Occipital lobe (tissue), 2 donors: ENCODE data around the gene EBF4. TPM values are rescaled to one million over a fixed set of nuclear protein-coding genes. Genes with fewer than 3 reads are reported as not detected.

Experiments
- DNase-seq: peaks from one replicate; lab custom pipeline; 2025; lab: John Stamatoyannopoulos, UW
- total RNA-seq: library from RNA; depleted of rRNA; stranded (reverse); fragments of >200 nt; gene quantifications from one replicate; pipeline ENCODE4 v1.2.3, GENCODE V29; 2014

The EBF4 gene
- total RNA-seq, 1 donor from 2014 or later = 10.5 TPM

DNA sequence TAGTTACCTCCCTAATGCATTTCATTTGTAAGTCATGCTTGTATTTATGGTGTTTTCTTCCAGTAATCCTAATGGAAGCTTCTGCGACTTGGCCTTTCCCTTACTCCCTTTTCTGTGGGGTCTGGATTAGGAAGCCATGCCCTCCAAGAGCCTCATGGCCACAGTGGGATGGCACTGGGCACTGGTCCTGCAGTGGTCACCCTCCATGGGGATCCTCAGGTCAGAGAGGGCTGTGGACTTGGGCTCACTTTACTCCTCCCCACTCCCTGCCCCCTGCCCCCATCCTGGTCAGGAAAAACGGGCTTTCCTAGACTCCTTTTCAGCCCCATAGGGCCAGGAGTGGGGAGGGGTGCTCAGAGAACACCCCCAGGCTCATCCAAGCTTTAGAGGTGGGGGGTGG is 49.9 kb downstream of the EBF4 start:
- no peak for DNase-seq

DNA sequence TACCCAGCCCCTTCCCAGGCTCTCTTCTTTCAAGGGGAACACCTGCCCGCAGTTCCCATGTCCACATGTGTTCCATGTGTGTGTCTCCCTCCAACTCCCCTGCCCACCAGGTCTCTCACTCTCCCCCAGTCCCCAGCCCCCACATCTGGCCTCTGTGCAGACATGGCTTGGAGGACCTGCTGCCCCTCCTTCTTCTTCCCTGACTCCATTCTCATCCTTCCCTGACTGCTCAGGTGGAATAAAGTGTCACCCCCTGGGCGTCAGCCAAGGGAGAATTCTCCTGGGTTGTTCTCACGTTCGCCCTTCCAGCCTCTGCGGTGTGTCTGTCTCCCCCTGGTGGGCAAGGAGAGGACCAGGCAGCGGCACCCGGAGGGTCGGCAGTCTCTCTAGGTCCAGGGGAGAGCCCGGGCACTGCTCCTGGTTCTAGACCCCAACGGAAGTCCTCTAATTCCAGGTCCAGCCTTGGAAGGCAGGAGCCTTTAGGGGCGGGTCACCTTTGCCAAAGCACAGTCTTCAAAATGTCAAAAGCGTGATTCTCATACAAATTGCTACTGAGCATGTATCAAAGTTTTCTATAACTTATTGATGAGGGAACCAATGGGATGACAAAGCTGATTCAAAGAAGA is 50.5 kb downstream of the EBF4 start:
- DNase-seq = no peak

DNA sequence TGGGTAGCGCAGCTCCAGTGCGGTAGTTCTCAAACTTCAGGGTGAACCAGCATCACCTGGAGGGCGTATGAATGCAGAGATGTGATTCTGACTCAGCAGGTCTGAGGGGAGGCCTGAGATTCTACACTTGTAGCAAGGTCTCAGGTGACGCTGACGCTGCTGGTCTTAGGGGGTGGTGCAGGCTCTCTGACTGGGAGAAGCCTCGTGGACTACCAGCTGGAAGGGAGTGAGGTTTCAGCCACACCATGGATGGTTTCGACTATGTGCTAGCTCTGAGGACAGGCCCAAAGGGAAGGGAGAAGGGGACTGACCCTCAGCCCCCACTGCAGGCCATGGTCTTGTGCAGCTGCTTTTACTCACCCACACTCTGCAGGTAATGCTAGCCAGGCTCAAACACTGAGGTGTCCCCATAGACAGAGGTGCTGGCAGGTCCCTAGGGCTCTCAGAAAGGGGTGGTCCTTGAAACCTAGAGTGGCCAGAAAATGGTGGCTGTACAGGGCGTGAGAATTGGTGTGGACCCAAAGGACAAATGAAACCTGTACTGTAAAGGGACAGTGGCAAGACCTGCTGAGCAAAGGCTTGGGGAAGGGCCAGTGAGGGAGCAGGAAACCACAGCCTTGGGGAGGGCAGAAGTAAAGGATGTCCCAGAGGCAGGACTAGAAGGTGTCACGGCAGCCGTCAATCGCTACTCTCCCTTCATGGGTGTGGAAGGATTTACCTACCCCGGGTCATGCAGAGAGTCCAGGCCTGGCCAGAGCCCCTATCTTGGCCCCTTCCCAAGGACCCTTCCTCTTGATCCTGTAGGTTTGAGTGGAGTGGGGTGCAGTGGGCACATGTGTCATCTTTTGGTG is 52.7 kb downstream of the EBF4 start:
- no peak for DNase-seq

DNA sequence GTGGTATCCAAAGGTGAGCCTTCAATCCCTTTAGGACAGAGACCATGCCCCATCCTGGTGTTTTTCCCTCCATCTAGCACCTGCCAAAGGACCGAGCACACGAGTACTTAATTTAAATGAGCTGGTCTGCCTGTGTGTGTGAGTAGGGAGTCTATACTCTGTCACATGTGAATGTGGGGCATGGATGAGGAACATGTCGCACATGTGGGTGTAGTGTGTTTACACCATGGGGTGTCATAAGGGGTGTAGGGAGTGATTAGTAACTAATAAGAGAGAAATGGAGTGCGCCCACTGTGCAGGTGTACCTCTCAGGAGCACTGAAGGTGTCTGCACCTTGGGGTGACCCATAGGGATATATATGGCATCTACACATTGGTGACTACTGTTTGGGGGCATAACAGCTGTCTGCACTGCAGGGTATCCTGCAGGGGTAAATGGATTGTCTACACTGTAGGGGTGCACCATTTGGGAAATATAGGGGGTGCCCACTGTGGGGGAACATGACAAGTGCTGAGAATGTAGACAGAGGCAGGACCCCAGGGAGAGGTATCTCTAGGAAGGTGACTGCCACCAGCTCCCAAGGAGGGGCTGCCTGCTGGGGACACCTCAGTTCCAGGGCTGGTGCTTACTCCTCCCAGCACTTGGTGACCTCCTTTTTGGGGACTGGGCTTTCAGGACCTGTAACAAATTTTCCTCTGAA is 53.5 kb downstream of the EBF4 start:
- no peak for DNase-seq

DNA sequence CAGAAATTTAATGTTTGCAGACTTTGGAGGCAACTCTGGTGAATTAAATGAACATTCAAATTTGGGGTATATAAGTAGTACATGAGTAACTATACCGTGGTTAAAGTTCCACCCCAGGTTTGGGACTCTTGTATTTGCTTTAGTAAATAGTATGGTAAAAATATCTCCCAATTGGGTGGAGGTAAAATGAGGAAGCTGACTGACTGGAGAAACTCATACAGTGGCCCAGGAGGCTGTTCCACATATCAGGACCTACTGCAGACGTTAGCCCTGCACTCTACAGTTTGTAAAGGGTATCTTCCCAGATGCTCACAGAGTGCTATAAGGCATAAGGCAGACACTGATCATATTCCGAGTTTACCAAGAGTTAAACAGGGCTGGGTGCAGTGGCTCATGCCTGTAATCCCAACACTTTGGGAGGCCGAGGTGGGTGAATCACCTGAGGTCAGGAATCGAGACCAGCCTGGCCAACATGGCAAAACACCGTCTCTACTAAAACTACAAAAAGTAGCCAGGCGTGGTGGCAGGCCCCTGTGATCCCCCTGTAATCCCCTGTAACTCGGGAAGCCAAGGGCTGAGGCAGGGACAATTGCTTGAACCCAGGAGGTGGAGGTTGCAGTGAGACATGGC is 54.2 kb downstream of the EBF4 start:
- DNase-seq = no peak

DNA sequence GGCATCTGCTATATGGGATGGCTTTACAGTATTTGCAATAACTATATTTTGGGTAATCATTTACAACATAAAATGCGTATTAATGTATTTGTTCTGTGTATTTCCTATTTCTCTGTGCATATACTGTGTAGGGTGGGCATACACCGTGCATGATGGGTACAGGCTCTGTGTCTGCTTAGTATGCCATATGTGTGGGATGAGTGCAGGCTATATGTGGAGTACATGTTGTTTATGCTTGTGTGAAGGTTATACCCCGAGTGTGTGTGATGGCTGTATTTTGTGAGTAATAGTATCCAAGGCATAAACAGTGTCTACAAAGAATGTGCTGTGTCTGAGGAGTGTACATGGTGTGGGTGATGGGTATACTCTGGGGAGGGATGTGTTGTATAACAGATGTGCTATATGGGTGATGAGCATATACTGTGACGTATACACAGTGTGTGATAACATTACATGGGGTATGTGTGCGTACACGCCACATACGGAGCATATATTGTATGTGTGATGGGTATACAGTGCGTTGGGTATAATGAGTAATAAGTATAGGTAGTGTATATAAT is 55.2 kb downstream of the EBF4 start:
- DNase-seq = no peak

DNA sequence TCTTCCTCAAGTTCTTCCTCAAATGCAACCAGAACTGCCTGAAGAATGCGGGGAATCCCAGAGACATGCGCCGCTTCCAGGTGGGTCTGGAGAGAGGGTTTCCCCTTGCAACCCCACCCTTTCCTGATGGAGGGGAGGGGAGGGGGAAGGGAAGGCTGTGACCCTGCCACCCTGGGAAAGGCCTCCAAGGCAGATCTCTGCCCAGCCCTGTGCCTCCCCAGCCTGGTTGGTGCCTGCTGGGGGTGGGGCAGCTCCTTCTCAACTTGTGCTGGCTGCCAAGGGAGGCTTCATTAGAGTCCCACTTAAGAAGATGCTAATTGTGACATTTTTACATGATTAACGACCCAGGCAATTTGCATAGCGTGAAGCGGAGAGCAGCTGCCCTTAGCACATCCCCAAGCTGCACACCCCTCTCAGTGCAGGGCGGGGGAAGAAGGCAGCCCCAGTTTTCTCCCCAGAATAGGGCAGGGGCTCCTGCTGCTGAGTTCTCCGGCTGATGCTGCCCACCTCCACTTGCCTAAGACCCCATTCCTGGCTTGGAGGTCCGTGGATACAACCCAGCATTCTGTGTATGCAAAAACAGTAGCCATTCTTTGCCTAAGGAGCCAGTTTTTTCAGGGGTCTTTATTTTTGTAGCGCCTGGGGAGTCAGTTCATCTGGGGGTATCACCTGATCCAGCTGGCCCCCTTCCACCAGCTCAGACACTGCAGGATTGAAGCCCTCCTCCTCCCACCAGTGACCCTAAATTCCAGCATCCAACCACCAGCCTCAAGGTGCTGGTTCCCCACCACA is 56.2 kb downstream of the EBF4 start:
- no peak for DNase-seq

DNA sequence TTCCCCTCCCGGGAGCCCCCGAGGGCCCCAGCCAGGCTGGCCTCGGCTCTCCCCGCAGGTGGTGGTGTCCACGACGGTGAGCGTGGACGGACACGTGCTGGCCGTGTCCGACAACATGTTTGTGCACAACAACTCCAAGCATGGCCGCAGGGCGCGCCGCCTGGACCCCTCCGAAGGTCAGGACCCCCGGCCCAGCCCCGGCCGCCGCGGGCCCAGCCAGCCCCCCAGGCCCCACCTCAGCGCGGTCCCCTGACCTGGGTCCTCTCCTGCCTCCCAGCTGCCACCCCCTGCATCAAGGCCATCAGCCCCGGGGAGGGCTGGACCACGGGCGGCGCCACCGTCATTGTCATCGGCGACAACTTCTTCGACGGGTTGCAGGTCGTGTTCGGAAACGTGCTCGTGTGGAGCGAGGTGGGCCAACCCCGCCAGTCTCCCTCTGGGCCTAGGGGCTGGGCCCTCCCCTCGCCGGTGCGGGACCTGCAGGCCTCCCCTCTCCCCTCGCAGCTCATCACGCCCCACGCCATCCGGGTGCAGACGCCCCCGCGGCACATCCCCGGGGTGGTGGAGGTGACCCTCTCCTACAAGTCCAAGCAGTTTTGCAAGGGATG is 56.9 kb downstream of the EBF4 start:
- DNase-seq = no peak

DNA sequence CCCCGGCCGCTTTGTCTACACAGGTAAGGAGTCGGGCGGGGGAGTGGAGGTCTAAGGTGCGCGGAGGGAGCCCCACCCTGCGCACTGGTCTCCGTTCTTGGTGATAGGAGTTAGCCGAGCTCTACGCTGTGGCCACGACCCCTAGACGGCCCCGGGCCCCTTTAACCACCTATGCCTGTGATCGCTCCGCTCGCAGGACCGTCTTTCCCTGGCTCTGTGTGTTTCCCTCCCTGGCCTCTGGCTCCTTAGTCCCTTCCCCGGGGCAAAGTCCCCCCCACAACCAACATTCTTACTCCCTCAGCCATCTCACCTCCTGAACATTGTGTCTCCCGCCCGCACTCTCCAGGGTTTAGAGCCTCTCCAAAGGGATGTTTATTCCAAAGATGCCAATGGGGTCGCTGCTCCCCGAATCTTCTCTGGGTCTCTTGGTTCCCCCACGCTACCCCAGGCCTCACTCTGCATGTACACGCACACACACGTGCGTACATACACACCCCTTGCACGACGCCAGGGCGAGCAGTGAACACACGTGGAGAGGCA is 57.4 kb downstream of the EBF4 start:
- DNase-seq = no peak

DNA sequence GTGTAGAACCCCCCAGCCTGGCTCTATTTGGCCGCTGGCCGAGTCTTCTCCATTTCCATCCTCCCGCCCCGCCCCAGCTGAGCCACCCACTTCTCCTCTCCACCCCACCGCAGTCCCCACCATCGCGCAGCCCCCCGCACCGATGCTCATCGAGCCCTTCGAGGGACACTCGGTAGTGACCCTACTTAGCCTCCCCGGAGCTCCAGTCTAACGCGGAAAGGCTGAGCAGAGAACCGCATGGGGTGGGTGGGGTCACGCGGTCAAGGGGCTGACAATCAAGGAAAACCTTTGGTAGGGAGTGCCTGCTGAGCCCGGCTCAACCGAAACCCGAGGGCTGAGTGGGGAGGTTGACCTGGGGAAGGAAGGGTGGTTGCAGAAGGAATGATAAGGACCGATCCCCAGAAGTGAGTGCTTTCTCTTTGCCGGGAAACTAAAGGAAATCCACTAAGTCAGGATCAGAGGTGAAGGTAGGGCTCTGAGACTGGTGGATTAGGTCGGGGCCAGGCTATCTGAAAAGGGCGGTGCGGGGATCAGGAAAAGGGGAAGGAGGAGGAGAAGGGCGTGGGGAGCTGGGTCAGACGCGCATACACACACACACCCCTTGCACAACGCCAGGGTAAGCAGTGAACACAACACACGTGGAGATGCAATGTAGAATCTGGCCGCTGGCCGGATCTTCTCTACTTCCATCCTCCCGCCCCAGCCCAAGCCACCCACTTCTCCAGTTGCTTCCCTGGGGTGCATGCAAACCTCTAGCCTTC is 58.1 kb downstream of the EBF4 start:
- no peak for DNase-seq

DNA sequence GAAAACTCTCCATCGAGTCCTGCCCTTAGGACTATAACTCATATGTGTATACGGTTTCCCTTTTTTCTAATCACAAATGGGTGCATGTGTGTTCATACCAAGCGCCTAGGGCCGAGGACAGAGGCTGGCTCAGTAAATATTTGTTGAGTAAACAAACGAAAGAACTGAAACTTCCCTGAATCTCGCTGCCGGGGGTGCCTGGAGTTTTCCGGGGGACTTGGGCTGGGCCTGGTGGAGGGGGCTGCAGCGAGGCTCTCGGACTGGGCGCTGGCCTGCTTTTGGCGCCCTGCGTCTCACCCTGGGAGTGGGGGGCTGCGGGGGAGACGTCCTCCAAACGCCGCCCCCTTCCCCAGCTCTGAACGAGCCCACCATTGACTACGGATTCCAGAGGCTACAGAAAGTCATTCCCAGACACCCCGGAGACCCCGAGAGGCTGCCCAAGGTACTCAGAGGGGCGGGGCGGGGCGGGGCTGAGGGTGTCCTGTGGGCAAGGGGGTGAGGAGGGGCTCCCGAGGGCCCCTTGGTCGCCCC is 58.8 kb downstream of the EBF4 start:
- DNase-seq = no peak

DNA sequence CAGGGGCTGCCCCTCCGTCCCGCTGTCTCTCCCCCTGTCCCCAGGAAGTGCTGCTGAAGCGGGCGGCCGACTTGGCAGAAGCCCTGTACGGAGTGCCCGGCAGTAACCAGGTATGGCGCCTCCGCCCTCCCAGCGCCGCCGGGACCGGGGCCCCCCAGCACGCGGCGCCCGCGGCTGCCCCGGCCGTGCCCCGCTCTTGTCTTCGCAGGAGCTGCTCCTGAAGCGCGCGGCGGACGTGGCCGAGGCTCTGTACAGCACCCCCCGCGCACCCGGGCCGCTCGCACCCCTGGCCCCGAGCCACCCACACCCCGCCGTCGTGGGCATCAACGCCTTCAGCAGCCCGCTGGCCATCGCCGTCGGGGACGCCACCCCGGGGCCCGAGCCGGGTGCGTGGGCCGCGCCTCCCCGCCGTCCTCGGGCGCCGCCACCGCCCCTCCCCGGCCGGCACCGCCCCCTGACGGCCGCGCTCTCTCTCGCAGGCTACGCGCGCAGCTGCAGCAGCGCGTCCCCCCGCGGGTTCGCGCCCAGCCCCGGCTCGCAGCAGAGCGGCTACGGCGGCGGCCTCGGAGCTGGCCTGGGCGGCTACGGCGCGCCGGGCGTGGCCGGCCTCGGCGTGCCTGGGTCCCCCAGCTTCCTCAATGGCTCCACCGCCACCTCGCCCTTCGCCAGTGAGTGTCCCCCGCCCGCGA is 59.4 kb downstream of the EBF4 start:
- DNase-seq = no peak

DNA sequence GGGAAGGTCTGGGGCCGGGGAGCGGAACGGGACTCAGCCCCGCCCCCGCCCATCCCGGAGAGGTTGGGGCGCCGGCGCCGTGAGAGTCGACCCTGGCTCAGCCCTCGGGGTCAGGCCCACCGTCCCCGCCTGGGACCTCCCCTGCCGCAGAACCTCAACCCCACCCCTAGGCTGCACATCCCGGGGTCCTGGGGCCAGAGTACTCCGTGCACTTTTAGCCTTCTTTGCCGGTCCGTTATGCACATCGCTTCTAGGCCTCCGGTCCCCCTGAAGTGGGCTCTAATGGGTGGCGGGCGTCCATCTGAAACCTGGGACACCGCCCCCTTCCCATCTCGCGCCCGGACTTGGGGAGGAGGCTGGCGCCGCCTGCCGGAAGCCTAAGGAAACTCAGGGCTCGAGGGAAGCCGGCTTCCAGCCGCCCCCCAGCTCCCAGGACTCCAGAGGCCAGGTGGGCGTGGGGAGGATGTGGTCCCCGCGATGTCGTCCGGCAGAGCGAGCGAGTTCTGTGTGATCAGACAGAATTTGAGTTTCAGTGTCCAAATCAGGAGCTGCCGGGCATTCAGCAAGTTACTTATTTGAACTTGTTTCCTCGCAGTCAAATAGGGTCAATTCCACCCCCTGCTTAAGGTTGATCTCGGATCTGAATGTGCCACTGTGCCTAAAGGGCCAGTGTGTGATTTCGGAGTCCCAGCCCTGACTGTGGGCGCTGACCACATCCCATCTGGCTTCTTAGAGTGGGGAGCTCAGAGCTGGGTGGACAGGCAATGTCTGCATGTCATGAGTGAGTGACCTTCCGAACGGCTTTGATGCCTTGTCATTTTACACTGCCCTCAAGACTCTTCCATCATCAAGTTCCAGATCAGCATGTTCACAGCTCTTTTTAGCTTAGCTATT is 60.2 kb downstream of the EBF4 start:
- DNase-seq = no peak

DNA sequence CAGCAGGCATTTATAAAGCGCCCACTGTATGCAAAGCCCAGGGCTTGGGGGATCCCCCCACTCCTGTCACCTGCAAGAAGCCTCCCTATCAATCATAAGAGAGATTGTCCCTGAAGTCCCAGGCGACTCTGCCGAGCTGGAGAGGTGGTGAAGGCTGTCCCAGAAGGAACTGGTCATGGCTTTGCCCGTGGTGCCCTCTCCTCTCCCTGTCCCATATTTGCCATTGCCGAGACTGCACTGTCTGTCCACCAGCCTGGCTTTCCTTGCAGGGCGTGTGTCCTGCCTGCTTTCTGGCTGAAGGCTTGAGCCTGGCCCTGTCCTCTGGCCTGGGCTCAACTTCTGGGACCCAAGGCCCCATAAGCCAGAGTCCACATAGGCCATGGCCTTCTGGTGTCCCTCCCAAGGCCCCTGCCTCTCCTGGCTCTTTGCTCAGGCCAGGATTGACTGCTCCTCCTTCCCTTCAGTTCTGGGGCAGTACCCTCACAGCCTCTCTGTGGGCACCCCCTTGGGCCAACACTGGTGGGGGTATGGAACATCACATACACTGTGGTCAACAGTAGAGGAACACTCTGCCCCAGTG is 61.0 kb downstream of the EBF4 start:
- DNase-seq = no peak

DNA sequence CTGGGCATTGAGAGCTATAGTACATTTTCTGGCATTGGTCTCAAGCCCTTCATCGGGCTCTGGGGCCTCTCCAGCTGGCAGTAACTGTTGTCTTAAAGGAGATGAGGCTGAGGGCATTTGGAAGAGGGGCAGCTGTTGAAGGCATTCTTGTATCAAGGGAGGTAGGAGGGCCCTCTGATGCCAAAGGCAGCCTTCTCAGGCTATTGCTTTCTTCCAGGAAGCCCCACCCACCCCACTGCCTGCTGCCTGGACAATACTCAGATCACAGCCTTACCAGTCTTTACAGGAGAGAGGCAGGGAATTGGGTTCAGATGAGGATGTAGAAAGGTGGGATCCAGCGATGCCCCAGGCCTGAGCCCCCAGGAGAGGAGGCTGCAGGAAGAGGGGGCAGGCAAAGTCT is 61.8 kb downstream of the EBF4 start:
- no peak for DNase-seq

DNA sequence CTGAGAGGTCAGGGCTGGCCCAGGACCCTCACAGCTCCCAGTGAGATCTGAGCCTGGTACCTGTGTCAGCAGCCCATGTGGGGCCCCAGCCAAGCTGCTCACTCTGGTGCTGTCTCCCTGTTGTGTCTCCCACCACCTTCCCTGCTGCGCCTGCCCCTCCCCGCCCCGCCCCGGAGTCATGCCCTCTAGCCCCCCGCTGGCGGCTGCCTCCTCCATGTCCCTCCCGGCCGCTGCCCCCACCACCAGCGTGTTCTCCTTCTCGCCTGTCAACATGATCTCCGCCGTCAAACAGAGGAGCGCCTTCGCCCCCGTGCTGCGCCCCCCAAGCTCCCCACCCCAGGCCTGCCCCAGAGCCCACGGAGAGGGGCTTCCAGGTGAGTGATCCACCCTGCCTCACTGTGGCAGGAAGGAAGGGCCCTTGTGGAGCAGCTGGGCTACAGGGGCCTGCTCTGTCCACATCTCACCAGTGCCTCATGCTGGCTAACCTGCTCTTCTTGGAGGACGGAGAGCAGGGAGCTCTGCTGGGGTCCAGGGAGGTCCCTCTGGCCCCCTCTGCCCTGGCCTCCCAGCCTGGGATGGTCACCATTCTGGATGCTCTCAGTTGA is 63.0 kb downstream of the EBF4 start:
- DNase-seq = no peak
